Measurements from ENCODE around the gene PDE12. TPM values are rescaled to one million over a fixed set of nuclear protein-coding genes. Genes with fewer than 3 reads are reported as not detected.

Gene PDE12
- total and polyA plus RNA-seq, 2 of the 8 experiments (the other 6 are each of a cell fraction or from before 2014, with no cell fraction given) = 9.0 to 12.1 TPM

DNA sequence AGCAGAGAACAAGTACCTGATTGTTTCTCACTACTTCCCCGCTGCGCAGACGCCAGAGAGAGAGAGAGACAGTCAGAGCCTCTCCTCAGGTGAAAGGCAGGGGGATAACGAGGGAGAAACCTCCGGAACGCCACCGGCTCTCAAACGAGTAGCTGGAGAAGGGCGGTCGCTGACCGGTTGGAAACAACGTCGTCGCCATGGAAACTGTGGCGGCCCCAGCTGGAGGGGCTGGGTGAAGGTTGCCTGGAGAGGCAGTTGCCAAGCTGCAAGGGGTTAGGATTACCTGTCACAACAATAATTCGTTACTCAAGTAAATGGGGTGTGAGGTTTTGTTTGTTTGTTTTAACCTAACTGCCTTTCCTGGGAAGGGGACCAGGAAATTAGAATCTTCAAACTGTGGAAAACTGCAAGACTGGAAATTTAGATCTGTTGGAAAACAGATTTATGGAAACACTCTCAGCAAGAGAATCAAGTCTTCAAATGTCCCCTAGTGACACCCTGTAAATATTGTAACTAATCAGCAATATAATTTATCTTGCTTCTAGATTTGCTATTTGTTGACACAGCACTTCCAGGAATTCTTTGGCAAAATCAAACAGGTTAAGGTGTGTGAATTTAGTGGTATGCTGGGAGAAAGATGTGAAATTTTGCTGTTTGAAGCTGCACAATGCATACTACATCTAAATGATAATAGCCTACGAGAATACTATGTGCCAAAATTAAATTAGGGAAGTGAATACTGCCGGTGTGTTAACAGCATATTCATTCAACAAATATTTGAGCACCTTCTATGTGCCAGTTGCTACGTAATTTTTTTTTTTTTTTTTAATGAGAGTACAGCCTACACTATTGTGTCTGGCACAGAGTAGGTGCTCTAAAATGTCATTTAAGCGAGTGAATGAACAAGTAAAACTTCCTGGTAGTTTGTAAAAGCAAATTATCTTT is 11.6 kb upstream of the PDE12 start, which contains the start of gene DNAH12:
DNAH12 (minus strand) TSS at position 164 of the 945 bp plus-strand sequence. CDS start 1,474 bp downstream, outside the sequence.
- no peak within 1 kb of the TSS for H2BK20ac ChIP-seq (ENCODE audit: low read length)
- H2BK5ac ChIP-seq (ENCODE audit: low read depth, low read length) = no peak within 1 kb of the TSS
- H3K4ac ChIP-seq (replicated peaks; ENCODE audit: insufficient read length, low read depth, low read length) = no peak within 1 kb of the TSS
- FAIRE-seq = peak; percentile 90
- no peak within 1 kb of the TSS for H2BK120ac ChIP-seq (replicated peaks; ENCODE audit: low read depth, low read length)
- no peaks in the 10 kb centered on the region for H3K79me1 ChIP-seq (ENCODE audit: low read depth, low read length)
- H2AFZ ChIP-seq (ENCODE audit: low read length) = peak within 1 kb of the TSS; percentile 79; the same call in 1 of the 2 replicates
- no peak within 1 kb of the TSS for H4K91ac ChIP-seq (replicated peaks; ENCODE audit: insufficient read length, low read length)
- ChIA-PET POLR2A (ENCODE audit: partially characterized antibody) (interaction anchor here (0.7 to 2.2 kb wide), 5 partner anchors 11 to 53 kb away, joined by 3 to 10 read pairs (median 3); partner anchors contain the start of genes ARF4 and PDE12), CTCF (ENCODE audit: partially characterized antibody) (interaction anchor here (0.8 kb wide), 1 partner anchor 191 kb away, joined by 3 read pairs; no protein-coding TSS in a partner anchor)
- H2BK12ac ChIP-seq (ENCODE audit: low read depth, low read length) = no peak within 1 kb of the TSS
- peak; percentile 78 to 91 for DNase-seq (ENCODE audit: low read depth in 1 of 2, low spot score in 2 of 2)
- no peak within 1 kb of the TSS for H2BK15ac ChIP-seq (ENCODE audit: low read length)
- H3K4me2 ChIP-seq (ENCODE audit: insufficient read depth in 1 of 2, low read depth in 2 of 2, low read length in 2 of 2) = peak within 1 kb of the TSS; percentile 7 to 74
- H4K8ac ChIP-seq (ENCODE audit: extremely low read depth, insufficient read depth, low read length) = no peak within 1 kb of the TSS
- no peaks in the 10 kb centered on the region for H3K23me2 ChIP-seq (ENCODE audit: low read depth, low read length)
- no peak within 1 kb of the TSS for H2AK5ac ChIP-seq (ENCODE audit: low read depth, low read length)
- peak within 1 kb of the TSS; percentile 55; the same call in 1 of the 2 replicates for H3K27ac ChIP-seq (ENCODE audit: low read depth, low read length)
- H3K27me3 ChIP-seq (replicated peaks in 1 of 4; ENCODE audit: control insufficient read depth in 3 of 4, extremely low read depth in 1 of 4, insufficient read depth in 3 of 4, low read length in 3 of 4) = no peaks in the 10 kb centered on the region
- no peak within 1 kb of the TSS for H3K56ac ChIP-seq (replicated peaks; ENCODE audit: insufficient read length, low read depth, low read length)
- no peaks in the 10 kb centered on the region for H4K20me1 ChIP-seq (replicated peaks in 1 of 2; ENCODE audit: control insufficient read depth in 1 of 2, insufficient read depth in 2 of 2, low read length in 2 of 2)
- H3K18ac ChIP-seq (ENCODE audit: extremely low read depth, low read length) = no peak within 1 kb of the TSS
- H3K9ac ChIP-seq (replicated peaks in 1 of 4; ENCODE audit: extremely low read depth in 1 of 4, low read depth in 3 of 4, low read length in 3 of 4) = no peak within 1 kb of the TSS
- WGBS, 2 experiments (ENCODE audit: extremely low coverage in 1 of 2, insufficient coverage in 1 of 2, insufficient read length in 1 of 2, insufficient replicate concordance in 2 of 2, low coverage in 1 of 2, low lambda C conversion rate in 2 of 2, missing lambda C conversion rate in 1 of 2) = 16% methylated on average over 20 of the region's 20 CpGs; no CpG with 5 or more reads in 1 of the 2 experiments
- no peaks in the 10 kb centered on the region for H3K79me2 ChIP-seq (ENCODE audit: control insufficient read depth in 1 of 2, insufficient read depth in 2 of 2, low read length in 2 of 2)
- H3K9me3 ChIP-seq (ENCODE audit: insufficient read depth in 2 of 2, low read depth in 1 of 2, low read length in 1 of 2) = no peaks in the 10 kb centered on the region
- H4K5ac ChIP-seq (ENCODE audit: insufficient read length, low read depth, low read length) = no peak within 1 kb of the TSS
- no peak within 1 kb of the TSS for H3K23ac ChIP-seq (ENCODE audit: insufficient read length)
- peak within 1 kb of the TSS; percentile 0 to 40 (median 14); a peak in 5 of 8 replicates for H3K4me3 ChIP-seq (ENCODE audit: extremely low read depth in 1 of 4, insufficient read depth in 2 of 4, low read depth in 3 of 4, low read length in 4 of 4)
- H3K36me3 ChIP-seq (ENCODE audit: control insufficient read depth in 2 of 4, insufficient read depth in 4 of 4, low read length in 3 of 4) = no peaks in the 10 kb centered on the region
- no peak within 1 kb of the TSS for H3K14ac ChIP-seq (ENCODE audit: insufficient read length)
- peaks cover 0 to 3% (median 1%) of the 10 kb centered on the region in 4 experiments; a peak in 1 of 7 replicates for H3K4me1 ChIP-seq (replicated peaks in 1 of 4; ENCODE audit: control insufficient read depth in 3 of 4, insufficient read depth in 4 of 4, low read length in 3 of 4)
- TF ChIP-seq TCF12 (IDR thresholded peaks at IDR 0.05; ENCODE audit: low read depth, low read length) = no peak
- TF ChIP-seq EP300 (IDR thresholded peaks at IDR 0.05; ENCODE audit: borderline replicate concordance in 1 of 2, low read depth in 2 of 2, low read length in 2 of 2) = peak in 1 of 2 experiments; percentile 66; a peak in 1 of 3 replicates
- TF ChIP-seq TBP (IDR thresholded peaks at IDR 0.05; ENCODE audit: low read depth, low read length) = peak; percentile 38; the same call in 1 of the 2 replicates
- peak; percentile 36; the same call in 1 of the 2 replicates for TF ChIP-seq TAF1 (IDR thresholded peaks at IDR 0.05; ENCODE audit: low read depth, low read length)
- no peak for TF ChIP-seq HDAC6 (IDR thresholded peaks at IDR 0.05; ENCODE audit: low read depth, low read length)
- no peak for TF ChIP-seq KDM1A (IDR thresholded peaks at IDR 0.05; ENCODE audit: borderline replicate concordance, low read length)
- peak; percentile 83 for TF ChIP-seq SAP30 (IDR thresholded peaks at IDR 0.05; ENCODE audit: insufficient read depth, insufficient replicate concordance, low read length)
- peak; percentile 96 to 98 for TF ChIP-seq SIN3A (conservative IDR thresholded peaks at IDR 0.05 in 1 of 2, IDR thresholded peaks at IDR 0.05 in 1 of 2; ENCODE audit: low read depth in 1 of 2, low read length in 2 of 2)
- TF ChIP-seq SP1 (IDR thresholded peaks at IDR 0.05; ENCODE audit: low read depth, low read length) = 0 out of 2 replicates have a peak, but pooled peaks have one; percentile 19
- 0 out of 2 replicates have a peak, but pooled peaks have one; percentile 6 for TF ChIP-seq NRF1 (IDR thresholded peaks at IDR 0.05; ENCODE audit: low read depth, low read length)

All from H1 (cell line).